HEK293 (cell line): ENCODE data around the gene TTC22.
A peak's percentile ranks its signal among the peaks of the same experiment; 100 is the strongest.

Source experiments
- CTCF ChIA-PET: fragments of 350-600 bp; formaldehyde crosslinking; extraction: SDS; loops from one replicate; lab custom pipeline; 2021; ENCODE audit warnings: antibody characterized with exemption; lab: Yijun Ruan, JAX
- POLR2A ChIA-PET: fragments of 300-600 bp; formaldehyde crosslinking; extraction: SDS; loops from one replicate; lab custom pipeline; 2020; ENCODE audit warnings: antibody characterized with exemption, inconsistent platforms; lab: Yijun Ruan, JAX
- H3K27ac ChIP-seq: fragments of 200-500 bp; sonication (Bioruptor generic); 2 replicates; pipeline ENCODE4 v1.5.1; 2014; ENCODE audit warnings: low read depth, low read length, control low read depth, inconsistent platforms; ENCODE audit errors: extremely low read depth
- H3K36me3 ChIP-seq, 2 experiments: fragments of 200-500 bp in 1 of 2; sonication (Bioruptor generic) in 1 of 2; 1 replicate in 1 of 2; 2 replicates in 1 of 2; pipeline ENCODE4 v1.5.1; 2014 to 2017; ENCODE audit warnings: inconsistent platforms in 2 of 2, low read length in 2 of 2; ENCODE audit not compliant: control insufficient read depth in 2 of 2, insufficient read depth in 1 of 2
- H3K4me1 ChIP-seq: fragments of 200-500 bp; sonication (Bioruptor generic); 2 replicates; pipeline ENCODE4 v1.5.1; 2014; ENCODE audit warnings: mild to moderate bottlenecking, low read length, inconsistent platforms; ENCODE audit not compliant: control insufficient read depth, insufficient read depth
- H3K4me3 ChIP-seq: 2 replicates; pipeline ENCODE4 v1.5.1; 2011; ENCODE audit warnings: low read depth, mild to moderate bottlenecking, control low read depth, low read length, moderate library complexity
- H3K9me3 ChIP-seq: fragments of 200-500 bp; sonication (Bioruptor generic); 2 replicates; pipeline ENCODE4 v1.5.1; 2014; ENCODE audit warnings: low read depth, low read length, inconsistent platforms; ENCODE audit not compliant: control insufficient read depth, insufficient read depth
- EGR2 ChIP-seq: fragments of 450-650 bp; formaldehyde crosslinking; IDR thresholded peaks from 2 replicates; pipeline ENCODE4 v1.5.1; 2016; ENCODE audit warnings: low read depth, missing biosample characterization, missing genetic modification characterization
- GLI2 ChIP-seq: fragments of 450-650 bp; formaldehyde crosslinking; IDR thresholded peaks from 2 replicates; pipeline ENCODE4; 2017; ENCODE audit warnings: missing biosample characterization, missing genetic modification characterization, low read depth, borderline replicate concordance
- GLI4 ChIP-seq: fragments of 450-650 bp; formaldehyde crosslinking; IDR thresholded peaks from 2 replicates; pipeline ENCODE4 v1.5.1; 2016; ENCODE audit warnings: missing biosample characterization, missing genetic modification characterization
- GLIS1 ChIP-seq: fragments of 450-650 bp; formaldehyde crosslinking; IDR thresholded peaks from 2 replicates; pipeline ENCODE4 v1.5.1; 2016; ENCODE audit warnings: missing biosample characterization, missing genetic modification characterization
- KLF7 ChIP-seq: fragments of 450-650 bp; formaldehyde crosslinking; IDR thresholded peaks from 2 replicates; pipeline ENCODE4 v1.5.1; 2016; ENCODE audit warnings: missing biosample characterization, missing genetic modification characterization, borderline replicate concordance
- RBAK ChIP-seq: fragments of 450-650 bp; formaldehyde crosslinking; IDR thresholded peaks from 2 replicates; pipeline ENCODE4 v1.5.1; 2016; ENCODE audit warnings: missing biosample characterization, missing genetic modification characterization
- SETDB1 ChIP-seq: IDR thresholded peaks from one replicate; pipeline ENCODE4 v1.6.1; 2017; ENCODE audit warnings: mild to moderate bottlenecking, low read length, moderate library complexity, mixed read lengths; ENCODE audit not compliant: insufficient read length
- TCF7L2 ChIP-seq: IDR thresholded peaks from 2 replicates; pipeline ENCODE4 v1.6.1; 2011; ENCODE audit warnings: low read depth, mild to moderate bottlenecking, inconsistent platforms, low read length, moderate library complexity, borderline replicate concordance
- ZBTB20 ChIP-seq: fragments of 450-650 bp; formaldehyde crosslinking; IDR thresholded peaks from 2 replicates; pipeline ENCODE4 v1.5.1; 2016; ENCODE audit warnings: missing biosample characterization, missing genetic modification characterization
- ZFHX2 ChIP-seq: fragments of 450-650 bp; formaldehyde crosslinking; conservative IDR thresholded peaks from 2 replicates; pipeline ENCODE4 v1.5.1; 2016; ENCODE audit warnings: missing biosample characterization, missing genetic modification characterization
- ZNF132 ChIP-seq: fragments of 450-650 bp; formaldehyde crosslinking; IDR thresholded peaks from 2 replicates; pipeline ENCODE4 v1.5.1; 2017; ENCODE audit warnings: missing biosample characterization, missing genetic modification characterization, borderline replicate concordance
- ZNF133 ChIP-seq: fragments of 450-650 bp; formaldehyde crosslinking; IDR thresholded peaks from 2 replicates; pipeline ENCODE4 v1.5.1; 2016; ENCODE audit warnings: missing biosample characterization, missing genetic modification characterization
- ZNF157 ChIP-seq: fragments of 450-650 bp; formaldehyde crosslinking; IDR thresholded peaks from 2 replicates; pipeline ENCODE4 v1.5.1; 2016; ENCODE audit warnings: missing biosample characterization, missing genetic modification characterization
- ZNF530 ChIP-seq: fragments of 450-650 bp; formaldehyde crosslinking; IDR thresholded peaks from 2 replicates; pipeline ENCODE4 v1.5.1; 2016; ENCODE audit warnings: low read depth, missing biosample characterization, missing genetic modification characterization
- ZNF558 ChIP-seq: fragments of 450-650 bp; formaldehyde crosslinking; IDR thresholded peaks from 2 replicates; pipeline ENCODE4 v1.5.1; 2016; ENCODE audit warnings: missing biosample characterization, missing genetic modification characterization
- ZNF707 ChIP-seq: fragments of 450-650 bp; formaldehyde crosslinking; IDR thresholded peaks from 2 replicates; pipeline ENCODE4 v1.5.1; 2016; ENCODE audit warnings: missing biosample characterization, missing genetic modification characterization
- ZNF76 ChIP-seq: fragments of 450-650 bp; formaldehyde crosslinking; IDR thresholded peaks from 2 replicates; pipeline ENCODE4; 2016; ENCODE audit warnings: low read depth, missing biosample characterization, missing genetic modification characterization, borderline replicate concordance
- ZNF768 ChIP-seq: fragments of 450-650 bp; formaldehyde crosslinking; IDR thresholded peaks from 2 replicates; pipeline ENCODE4 v1.5.1; 2018; ENCODE audit warnings: missing biosample characterization, mild to moderate bottlenecking, missing genetic modification characterization
- ZNF777 ChIP-seq: fragments of 450-650 bp; formaldehyde crosslinking; IDR thresholded peaks from 2 replicates; pipeline ENCODE4 v1.5.1; 2017; ENCODE audit warnings: missing biosample characterization, missing genetic modification characterization, borderline replicate concordance
- TF ChIP-seq, protein P1 (sequence below): fragments of 450-650 bp; formaldehyde crosslinking; IDR thresholded peaks from 2 replicates; pipeline ENCODE4 v1.5.1; 2016; ENCODE audit warnings: missing biosample characterization, missing genetic modification characterization
- TF ChIP-seq, protein P2 (sequence below): fragments of 450-650 bp; formaldehyde crosslinking; IDR thresholded peaks from 2 replicates; pipeline ENCODE4 v1.5.1; 2016; ENCODE audit warnings: missing biosample characterization, missing genetic modification characterization
- TF ChIP-seq, protein P3 (sequence below): fragments of 450-650 bp; formaldehyde crosslinking; IDR thresholded peaks from 2 replicates; pipeline ENCODE4 v1.5.1; 2017; ENCODE audit warnings: missing biosample characterization, missing genetic modification characterization
- TF ChIP-seq, protein P4 (sequence below): fragments of 450-650 bp; IDR thresholded peaks from 2 replicates; pipeline ENCODE4 v1.5.1; 2018; ENCODE audit warnings: missing biosample characterization, mild to moderate bottlenecking, missing genetic modification characterization
- TF ChIP-seq, protein P5 (sequence below): fragments of 450-650 bp; formaldehyde crosslinking; IDR thresholded peaks from 2 replicates; pipeline ENCODE4 v1.5.1; 2016; ENCODE audit warnings: missing biosample characterization, missing genetic modification characterization, low read depth

Gene TTC22

DNA sequence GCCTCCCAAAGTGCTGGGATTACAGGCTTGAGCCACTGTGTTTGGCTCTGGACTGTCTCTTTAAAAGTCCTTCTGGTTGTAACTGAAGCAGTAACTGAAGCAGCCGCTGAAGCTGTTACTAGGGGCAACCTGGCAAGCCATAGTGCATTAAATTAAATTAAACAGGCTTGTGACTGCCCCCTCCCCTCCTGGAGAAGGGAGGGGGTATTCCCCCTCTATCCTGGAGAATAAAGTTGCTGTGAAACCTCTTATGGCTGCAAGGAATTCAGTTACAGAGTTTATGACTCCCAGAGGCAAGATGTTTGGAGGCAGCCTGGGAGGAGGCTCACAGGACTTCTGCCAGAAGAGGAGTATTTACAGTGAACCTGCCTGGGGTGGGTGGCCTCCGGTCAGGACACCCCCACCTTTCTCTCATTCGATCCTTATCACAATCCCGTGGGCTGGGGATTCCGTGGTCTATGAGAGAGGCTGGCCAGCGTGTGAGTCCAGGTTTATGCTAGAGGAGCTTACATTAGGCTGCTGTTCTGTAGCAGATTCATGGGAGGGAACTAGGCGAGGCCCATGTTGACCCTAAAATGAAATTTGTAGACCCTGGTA, 8.3 kb downstream of the TTC22 start:
- H3K27ac ChIP-seq = no peak overlapping the region
- no peak for TF ChIP-seq ZNF558 (tag by site-specific recombination)
- TF ChIP-seq KLF7 = no peak
- TF ChIP-seq RBAK = no peak
- TF ChIP-seq ZNF157 (tag by site-specific recombination) = no peak
- TF ChIP-seq, protein P1, sequence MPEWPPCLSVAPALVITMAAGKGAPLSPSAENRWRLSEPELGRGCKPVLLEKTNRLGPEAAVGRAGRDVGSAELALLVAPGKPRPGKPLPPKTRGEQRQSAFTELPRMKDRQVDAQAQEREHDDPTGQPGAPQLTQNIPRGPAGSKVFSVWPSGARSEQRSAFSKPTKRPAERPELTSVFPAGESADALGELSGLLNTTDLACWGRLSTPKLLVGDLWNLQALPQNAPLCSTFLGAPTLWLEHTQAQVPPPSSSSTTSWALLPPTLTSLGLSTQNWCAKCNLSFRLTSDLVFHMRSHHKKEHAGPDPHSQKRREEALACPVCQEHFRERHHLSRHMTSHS = no peak
- no peak for TF ChIP-seq ZBTB20
- TF ChIP-seq TCF7L2 = no peak
- TF ChIP-seq, protein P2, sequence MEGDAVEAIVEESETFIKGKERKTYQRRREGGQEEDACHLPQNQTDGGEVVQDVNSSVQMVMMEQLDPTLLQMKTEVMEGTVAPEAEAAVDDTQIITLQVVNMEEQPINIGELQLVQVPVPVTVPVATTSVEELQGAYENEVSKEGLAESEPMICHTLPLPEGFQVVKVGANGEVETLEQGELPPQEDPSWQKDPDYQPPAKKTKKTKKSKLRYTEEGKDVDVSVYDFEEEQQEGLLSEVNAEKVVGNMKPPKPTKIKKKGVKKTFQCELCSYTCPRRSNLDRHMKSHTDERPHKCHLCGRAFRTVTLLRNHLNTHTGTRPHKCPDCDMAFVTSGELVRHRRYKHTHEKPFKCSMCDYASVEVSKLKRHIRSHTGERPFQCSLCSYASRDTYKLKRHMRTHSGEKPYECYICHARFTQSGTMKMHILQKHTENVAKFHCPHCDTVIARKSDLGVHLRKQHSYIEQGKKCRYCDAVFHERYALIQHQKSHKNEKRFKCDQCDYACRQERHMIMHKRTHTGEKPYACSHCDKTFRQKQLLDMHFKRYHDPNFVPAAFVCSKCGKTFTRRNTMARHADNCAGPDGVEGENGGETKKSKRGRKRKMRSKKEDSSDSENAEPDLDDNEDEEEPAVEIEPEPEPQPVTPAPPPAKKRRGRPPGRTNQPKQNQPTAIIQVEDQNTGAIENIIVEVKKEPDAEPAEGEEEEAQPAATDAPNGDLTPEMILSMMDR (tag by site-specific recombination) = no peak
- TF ChIP-seq ZNF133 (tag by site-specific recombination) = no peak
- TF ChIP-seq EGR2 (tag by site-specific recombination) = peak; percentile 73
- TF ChIP-seq ZNF768 (tag by site-specific recombination) = no peak
- TF ChIP-seq, protein P3, sequence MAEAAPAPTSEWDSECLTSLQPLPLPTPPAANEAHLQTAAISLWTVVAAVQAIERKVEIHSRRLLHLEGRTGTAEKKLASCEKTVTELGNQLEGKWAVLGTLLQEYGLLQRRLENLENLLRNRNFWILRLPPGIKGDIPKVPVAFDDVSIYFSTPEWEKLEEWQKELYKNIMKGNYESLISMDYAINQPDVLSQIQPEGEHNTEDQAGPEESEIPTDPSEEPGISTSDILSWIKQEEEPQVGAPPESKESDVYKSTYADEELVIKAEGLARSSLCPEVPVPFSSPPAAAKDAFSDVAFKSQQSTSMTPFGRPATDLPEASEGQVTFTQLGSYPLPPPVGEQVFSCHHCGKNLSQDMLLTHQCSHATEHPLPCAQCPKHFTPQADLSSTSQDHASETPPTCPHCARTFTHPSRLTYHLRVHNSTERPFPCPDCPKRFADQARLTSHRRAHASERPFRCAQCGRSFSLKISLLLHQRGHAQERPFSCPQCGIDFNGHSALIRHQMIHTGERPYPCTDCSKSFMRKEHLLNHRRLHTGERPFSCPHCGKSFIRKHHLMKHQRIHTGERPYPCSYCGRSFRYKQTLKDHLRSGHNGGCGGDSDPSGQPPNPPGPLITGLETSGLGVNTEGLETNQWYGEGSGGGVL (tag by site-specific recombination) = peak; percentile 75
- TF ChIP-seq ZFHX2 (tag by site-specific recombination) = peak; percentile 52
- TF ChIP-seq, protein P4, sequence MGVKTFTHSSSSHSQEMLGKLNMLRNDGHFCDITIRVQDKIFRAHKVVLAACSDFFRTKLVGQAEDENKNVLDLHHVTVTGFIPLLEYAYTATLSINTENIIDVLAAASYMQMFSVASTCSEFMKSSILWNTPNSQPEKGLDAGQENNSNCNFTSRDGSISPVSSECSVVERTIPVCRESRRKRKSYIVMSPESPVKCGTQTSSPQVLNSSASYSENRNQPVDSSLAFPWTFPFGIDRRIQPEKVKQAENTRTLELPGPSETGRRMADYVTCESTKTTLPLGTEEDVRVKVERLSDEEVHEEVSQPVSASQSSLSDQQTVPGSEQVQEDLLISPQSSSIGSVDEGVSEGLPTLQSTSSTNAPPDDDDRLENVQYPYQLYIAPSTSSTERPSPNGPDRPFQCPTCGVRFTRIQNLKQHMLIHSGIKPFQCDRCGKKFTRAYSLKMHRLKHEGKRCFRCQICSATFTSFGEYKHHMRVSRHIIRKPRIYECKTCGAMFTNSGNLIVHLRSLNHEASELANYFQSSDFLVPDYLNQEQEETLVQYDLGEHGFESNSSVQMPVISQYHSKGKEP (tag by site-specific recombination) = no peak
- TF ChIP-seq, all 188 proteins: peak for 3
- H3K4me3 ChIP-seq = no peak overlapping the region
- POLR2A ChIA-PET = interaction anchor here (0.5 kb wide), 1 partner anchor 31 kb away, joined by 4 read pairs; no protein-coding TSS in a partner anchor
- H3K4me1 ChIP-seq = no peaks in the 10 kb centered on the region
- no peaks in the 10 kb centered on the region for H3K9me3 ChIP-seq
- H3K36me3 ChIP-seq = no peaks in the 10 kb centered on the region
- CTCF ChIA-PET = interaction anchor here (0.6 to 1.4 kb wide), 10 partner anchors 9 to 933 kb away, joined by 3 to 7 read pairs (median 4); partner anchors contain the start of gene TTC22

DNA sequence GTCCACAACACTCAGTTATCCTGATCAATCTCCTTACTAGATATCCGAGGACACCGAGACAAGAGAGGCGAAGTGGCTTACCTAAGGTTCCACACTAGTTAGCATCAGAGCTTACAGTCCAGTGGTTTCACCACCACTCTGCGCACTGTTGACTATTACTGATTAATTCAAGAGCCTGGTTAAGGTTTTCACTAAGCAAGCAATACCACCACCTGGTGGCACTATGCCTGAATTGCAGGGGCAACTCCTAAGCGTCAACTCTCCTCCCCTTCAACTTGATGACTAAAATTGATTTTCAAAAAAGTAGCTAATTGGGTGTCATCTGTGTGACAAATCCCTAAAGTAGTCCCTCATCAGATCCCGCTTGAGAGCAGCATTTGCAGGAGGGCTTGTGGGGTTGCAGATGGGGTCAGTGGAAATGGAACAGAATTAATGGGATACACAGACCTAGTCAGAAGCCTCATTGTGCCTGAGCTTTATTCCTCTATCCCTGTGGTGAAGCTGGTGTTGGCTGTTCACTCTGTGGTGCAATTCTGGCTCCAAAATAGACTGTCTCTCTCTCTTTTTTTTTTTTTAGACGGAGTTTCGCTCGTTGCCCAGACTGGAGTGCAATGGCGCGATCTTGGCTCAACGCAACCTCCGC, 9.1 kb downstream of the TTC22 start:
- ChIA-PET CTCF (interaction anchor here (0.6 to 1.4 kb wide), 15 partner anchors 9 to 913 kb away, joined by 3 to 7 read pairs (median 4); partner anchors contain the start of gene TTC22), POLR2A (interaction anchor here (0.5 kb wide), 1 partner anchor 30 kb away, joined by 4 read pairs; no protein-coding TSS in a partner anchor)
- no peaks in the 10 kb centered on the region for H3K36me3 ChIP-seq
- no peak for TF ChIP-seq ZNF768 (tag by site-specific recombination)
- TF ChIP-seq ZNF707 (tag by site-specific recombination) = no peak
- TF ChIP-seq GLIS1 (tag by site-specific recombination) = no peak
- TF ChIP-seq, protein P2 (tag by site-specific recombination) = 0 out of 2 replicates have a peak, but pooled peaks have one; percentile 27
- TF ChIP-seq GLI4 (tag by site-specific recombination) = no peak
- TF ChIP-seq ZNF132 = no peak
- no peak for TF ChIP-seq GLI2 (tag by site-specific recombination)
- TF ChIP-seq ZNF530 (tag by site-specific recombination) = no peak
- TF ChIP-seq ZNF76 (tag by site-specific recombination) = no peak
- TF ChIP-seq, protein P5, sequence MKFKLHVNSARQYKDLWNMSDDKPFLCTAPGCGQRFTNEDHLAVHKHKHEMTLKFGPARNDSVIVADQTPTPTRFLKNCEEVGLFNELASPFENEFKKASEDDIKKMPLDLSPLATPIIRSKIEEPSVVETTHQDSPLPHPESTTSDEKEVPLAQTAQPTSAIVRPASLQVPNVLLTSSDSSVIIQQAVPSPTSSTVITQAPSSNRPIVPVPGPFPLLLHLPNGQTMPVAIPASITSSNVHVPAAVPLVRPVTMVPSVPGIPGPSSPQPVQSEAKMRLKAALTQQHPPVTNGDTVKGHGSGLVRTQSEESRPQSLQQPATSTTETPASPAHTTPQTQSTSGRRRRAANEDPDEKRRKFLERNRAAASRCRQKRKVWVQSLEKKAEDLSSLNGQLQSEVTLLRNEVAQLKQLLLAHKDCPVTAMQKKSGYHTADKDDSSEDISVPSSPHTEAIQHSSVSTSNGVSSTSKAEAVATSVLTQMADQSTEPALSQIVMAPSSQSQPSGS (tag by site-specific recombination) = no peak
- TF ChIP-seq ZNF777 (tag by site-specific recombination) = no peak
- no peak for TF ChIP-seq SETDB1

More for the DNA sequence above, 9.1 kb downstream of the TTC22 start:
- H3K4me3 ChIP-seq = no peak overlapping the region
- H3K27ac ChIP-seq = no peak overlapping the region
- no peaks in the 10 kb centered on the region for H3K9me3 ChIP-seq
- no peaks in the 10 kb centered on the region for H3K4me1 ChIP-seq
